GM12878 (cell line): Measurements from ENCODE around the gene GK. TPM values are rescaled to one million over a fixed set of nuclear protein-coding genes. Genes with fewer than 3 reads are reported as not detected.

Experiments
- ATAC-seq: fragments of 200-7000 bp; cut with Tn5 transposase; 3 replicates; pipeline ENCODE4 v1.9.1; 2020; ENCODE audit warnings: mild to moderate bottlenecking, moderate library complexity
- BruUV-seq: library from RNA; stranded (reverse); fragments of 400-500 nt; replicated peaks from 2 replicates; lab custom pipeline; 2021; lab: Mats Ljungman, UMichigan
- CTCF ChIA-PET: fragments of 300-600 bp; sonication (Branson Sonifier 250); formaldehyde crosslinking; extraction: SDS; loops from one replicate; lab custom pipeline; 2021; ENCODE audit warnings: inconsistent platforms; lab: Yijun Ruan, JAX
- POLR2A ChIA-PET: fragments of 350-600 bp; formaldehyde crosslinking; extraction: SDS; loops from one replicate; lab custom pipeline; 2021; ENCODE audit warnings: inconsistent platforms; lab: Charles Lee
- RAD21 ChIA-PET: fragments of 300-600 bp; sonication (Branson Sonifier 250); formaldehyde crosslinking; loops from one replicate; lab custom pipeline; 2023; ENCODE audit warnings: antibody characterized with exemption; ENCODE audit not compliant: unreplicated experiment; lab: Charles Lee
- SMC1A ChIA-PET: fragments of 300-600 bp; sonication (Branson Sonifier 250); formaldehyde crosslinking; loops from one replicate; lab custom pipeline; 2023; ENCODE audit not compliant: unreplicated experiment, uncharacterized antibody; lab: Charles Lee
- DNase-seq: peaks from one replicate; pipeline ENCODE4 v3.0.0-alpha.2; 2011; ENCODE audit warnings: low read depth, low spot score
- FAIRE-seq: peaks from 3 replicates; lab custom pipeline; 2011; peaks lifted over from hg19 to GRCh38; lab: Jason Lieb, UNC
- H2AFZ ChIP-seq: 2 replicates; pipeline ENCODE4 v1.6.0; 2011; ENCODE audit warnings: low read depth, low read length, control low read depth; ENCODE audit not compliant: control insufficient read depth
- H3K27ac ChIP-seq: 2 replicates; pipeline ENCODE4 v1.5.1; 2011; ENCODE audit warnings: control low read depth; ENCODE audit not compliant: control insufficient read depth, insufficient read depth
- H3K27me3 ChIP-seq, 2 experiments: replicated peaks in 1 of 2; 2 replicates each; pipeline versions ENCODE4 v1.6.0 to v1.6.1; 2011; ENCODE audit warnings: low read length in 1 of 2; ENCODE audit not compliant: control insufficient read depth in 2 of 2, insufficient read depth in 2 of 2
- H3K36me3 ChIP-seq, 2 experiments: 2 replicates each; pipeline ENCODE4 v1.5.1; 2011; ENCODE audit warnings: low read length in 1 of 2; ENCODE audit not compliant: control insufficient read depth in 2 of 2, insufficient read depth in 2 of 2
- H3K4me1 ChIP-seq: 2 replicates; pipeline ENCODE4 v1.6.1; 2011; ENCODE audit warnings: mild to moderate bottlenecking, low read length, moderate library complexity, mixed read lengths; ENCODE audit not compliant: control insufficient read depth, insufficient read depth
- H3K4me2 ChIP-seq: 2 replicates; pipeline ENCODE4 v1.6.0; 2011; ENCODE audit warnings: control low read depth; ENCODE audit not compliant: control insufficient read depth, insufficient read depth
- H3K4me3 ChIP-seq: fragments of 200-600 bp; sonication (generic); 2 replicates; pipeline ENCODE4 v1.5.1; 2016
- H3K79me2 ChIP-seq: 2 replicates; pipeline ENCODE4 v1.6.0; 2011; ENCODE audit warnings: low read length; ENCODE audit not compliant: control insufficient read depth, insufficient read depth
- H3K9ac ChIP-seq: 2 replicates; pipeline ENCODE4 v1.8.0; 2011; ENCODE audit warnings: low read length, control low read depth, mixed read lengths; ENCODE audit not compliant: control insufficient read depth, insufficient read depth
- H3K9me3 ChIP-seq: replicated peaks from 3 replicates; pipeline ENCODE4 v1.5.1; 2011; ENCODE audit warnings: mild to moderate bottlenecking, low read length; ENCODE audit not compliant: control insufficient read depth, insufficient read depth
- H4K20me1 ChIP-seq: 2 replicates; pipeline ENCODE4 v1.6.0; 2011; ENCODE audit not compliant: control insufficient read depth, insufficient read depth
- BCL3 ChIP-seq: IDR thresholded peaks from 2 replicates; pipeline ENCODE4 v1.6.1; 2011; ENCODE audit warnings: borderline replicate concordance, low read depth, mild to moderate bottlenecking, moderate library complexity, low read length; ENCODE audit not compliant: insufficient read depth, poor library complexity, severe bottlenecking
- BCLAF1 ChIP-seq: fragments of 450-650 bp; IDR thresholded peaks from 2 replicates; pipeline ENCODE4 v1.6.1; 2017; ENCODE audit warnings: antibody characterized with exemption, mild to moderate bottlenecking, moderate library complexity
- FOS ChIP-seq: IDR thresholded peaks from 3 replicates; pipeline ENCODE4 v1.6.1; 2011; ENCODE audit warnings: borderline replicate concordance; ENCODE audit not compliant: insufficient read length; ENCODE audit errors: extremely low read depth
- IKZF2 ChIP-seq, 2 experiments: fragments of 450-650 bp; IDR thresholded peaks; 2 replicates each; pipeline ENCODE4 v1.6.1; 2017; ENCODE audit warnings: mild to moderate bottlenecking in 2 of 2, moderate library complexity in 2 of 2
- IRF4 ChIP-seq: IDR thresholded peaks from 2 replicates; pipeline ENCODE4 v1.6.1; 2011; ENCODE audit warnings: low read depth, low read length
- KLF5 ChIP-seq: fragments of 450-650 bp; IDR thresholded peaks from 2 replicates; pipeline ENCODE4 v1.6.1; 2014; ENCODE audit warnings: mild to moderate bottlenecking; ENCODE audit not compliant: partially characterized antibody
- RELB ChIP-seq: fragments of 450-650 bp; IDR thresholded peaks from 2 replicates; pipeline ENCODE4 v1.6.1; 2017; ENCODE audit warnings: low read depth, mild to moderate bottlenecking, moderate library complexity
- ZBTB4 ChIP-seq: fragments of 450-650 bp; formaldehyde crosslinking; IDR thresholded peaks from 2 replicates; pipeline ENCODE4 v1.4.0; 2022; ENCODE audit warnings: mild to moderate bottlenecking, moderate library complexity
- ZSCAN29 ChIP-seq: fragments of 450-650 bp; IDR thresholded peaks from 2 replicates; pipeline ENCODE4 v1.6.1; 2017; ENCODE audit warnings: mild to moderate bottlenecking, moderate library complexity
- WGBS: methylation state at CpG from one replicate; pipeline ENCODE4 v1.1.6; 2016; ENCODE audit warnings: low lambda C conversion rate; ENCODE audit not compliant: insufficient replicate concordance, insufficient coverage; ENCODE audit errors: missing lambda C conversion rate; 5-methylcytosine and 5-hydroxymethylcytosine counted together
- in situ Hi-C: fragments of 300-500 bp; cut with MboI; formaldehyde crosslinking; loops from 9 replicates; pipeline ENCODE4 v1.14.3; 2018; ENCODE audit warnings: mixed read lengths
- intact Hi-C: fragments of 100-400 bp; cut with micrococcal nuclease; formaldehyde crosslinking; loops from one replicate; pipeline ENCODE4 v1.14.2; 2022; ENCODE audit not compliant: unreplicated experiment
- polyA plus RNA-seq, 11 experiments: library from polyadenylated mRNA; depleted of rRNA in 4 of 11; unstranded in 6 of 11; stranded (reverse) in 5 of 11; fragments of >200 nt; fragmentation: Nextera tagmentation in 4 of 11; fragmentation: Illumina TruSeq in 1 of 11; extraction: Ambion mirVana in 4 of 11; extraction: Trizol in 1 of 11; gene quantifications; 1 replicate in 1 of 11; 2 replicates in 10 of 11; pipeline versions ENCODE4 v1.2.1 to v1.2.3, GENCODE V29; 2011 to 2016; ENCODE audit warnings: inconsistent platforms in 2 of 11, missing spikeins in 2 of 11, low read depth in 1 of 11
- total RNA-seq, 4 experiments: library from RNA; depleted of rRNA in 3 of 4; stranded (reverse); fragments of >200 nt in 3 of 4; fragmentation: Illumina TruSeq in 1 of 4; extraction: Trizol in 1 of 4; gene quantifications; 2 replicates each; pipeline versions ENCODE4 v1.2.1 to v1.2.3, GENCODE V29; 2013 to 2021

The GK gene
- total and polyA plus RNA-seq, 10 of the 15 experiments (the other 5 are each of a cell fraction or from before 2014, with no cell fraction given), result 6.3 to 22.3 (median 11.1) TPM

GRCh38 chrX:30607155-30607554 is 46.1 kb upstream of the GK start:
- Histone ChIP-seq H4K20me1 (no peaks in the 10 kb centered on the region), H3K4me1 (no peaks in the 10 kb centered on the region), H3K36me3 (no peaks in the 10 kb centered on the region), H3K27ac (no peak overlapping the region), H3K4me2 (no peak overlapping the region), H3K9ac (no peak overlapping the region), H3K27me3 (no peaks in the 10 kb centered on the region), H2AFZ (no peak overlapping the region), H3K9me3 (no peaks in the 10 kb centered on the region), H3K79me2 (no peaks in the 10 kb centered on the region), H3K4me3 (no peak overlapping the region)
- 23% methylated on average over 1 of the region's 1 CpG for WGBS
- in situ Hi-C loops, result no loop called here
- BruUV-seq, result no TSS peak
- ChIA-PET RAD21 (no interaction called here), SMC1A (no interaction called here), POLR2A (no interaction called here), CTCF (no interaction called here)
- ATAC-seq, result no peak
- no peak for FAIRE-seq
- TF ChIP-seq RELB, result no peak
- TF ChIP-seq IKZF2 (IDR thresholded peaks at IDR 0.05), result no peak
- TF ChIP-seq BCL3, result no peak
- no peak for TF ChIP-seq KLF5
- TF ChIP-seq FOS, result no peak
- no peak for TF ChIP-seq ZSCAN29
- TF ChIP-seq ZBTB4, result no peak
- no peak for TF ChIP-seq BCLAF1
- TF ChIP-seq IRF4, result no peak
- intact Hi-C loops, result no loop called here
- DNase-seq, result no peak
